ENCODE results near the gene ANO3. TPM values are rescaled to one million over a fixed set of nuclear protein-coding genes. Genes with fewer than 3 reads are reported as not detected.
A peak's percentile ranks its signal among the peaks of the same experiment; 100 is the strongest.

Gene ANO3
- polyA plus RNA-seq, 3 donors: 2.6 to 4.7 (median 3.8) TPM

GRCh38 chr11:26700574-26701235 lies 368.8 kb downstream of the ANO3 start:
- no peak for DNase-seq (ENCODE audit: low read depth in 3 of 3, low spot score in 2 of 3)

DNA sequence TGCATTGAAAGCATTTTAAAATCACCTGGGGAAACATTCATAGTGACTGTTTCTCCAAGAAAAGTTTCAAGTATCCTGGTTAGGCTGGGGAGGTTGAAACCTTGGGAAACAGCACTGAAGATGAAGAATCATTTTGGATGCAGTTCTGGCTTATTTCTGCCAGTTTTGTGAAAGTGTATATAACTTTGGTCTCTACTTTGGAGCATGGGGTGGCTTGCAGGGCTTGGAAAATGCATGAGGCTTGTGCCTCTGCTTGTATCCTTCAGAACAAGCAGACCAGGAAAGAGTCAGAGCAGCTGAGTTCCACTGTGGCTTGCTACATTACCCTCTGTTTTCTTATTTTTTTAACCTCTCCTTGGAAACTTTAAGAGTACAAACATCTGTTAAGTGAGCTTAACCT lies 370.5 kb downstream of the ANO3 start:
- DNase-seq (ENCODE audit: low read depth in 3 of 3, low spot score in 2 of 3): peak in 1 of 3 donors; percentile 12

DNA sequence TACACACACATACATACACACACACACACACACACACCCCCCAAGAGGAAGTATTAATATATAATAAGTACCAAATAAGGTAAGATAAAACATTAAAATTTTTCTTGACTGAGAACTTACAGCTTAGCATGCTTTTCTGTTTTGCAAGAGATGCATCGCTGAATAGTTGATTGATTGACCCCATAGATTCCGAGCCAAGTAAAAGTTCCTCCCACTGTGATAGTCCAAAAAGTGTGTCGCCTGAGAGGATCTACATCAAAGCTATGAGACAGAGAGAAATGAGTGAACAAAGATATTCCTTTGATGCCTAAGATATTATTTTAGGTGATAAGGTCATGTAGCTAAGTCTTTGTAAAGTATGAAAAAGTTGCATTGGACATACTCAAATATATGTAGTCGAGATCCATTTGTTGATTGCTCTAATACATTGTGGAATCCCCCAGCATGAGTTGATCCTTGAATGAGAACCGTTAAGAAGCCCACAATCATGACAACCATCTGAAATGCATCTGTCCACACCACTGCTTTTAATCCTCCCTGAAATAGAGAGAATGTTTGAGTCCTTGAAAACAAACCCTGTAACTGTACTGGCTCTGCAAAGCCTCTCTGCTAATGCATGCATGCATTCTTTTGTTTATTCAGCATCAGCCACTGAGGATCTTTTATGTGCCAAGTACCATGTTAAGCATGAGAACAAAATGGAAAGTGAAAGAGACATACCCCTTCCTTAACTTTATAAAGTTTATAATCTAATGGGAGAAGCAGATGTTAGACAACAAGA lies 371.7 kb downstream of the ANO3 start:
- DNase-seq (ENCODE audit: low read depth in 3 of 3, low spot score in 2 of 3): no peak

- no peak for DNase-seq (ENCODE audit: low read depth in 3 of 3, low spot score in 2 of 3)
Measured at GRCh38 chr11:26704249-26704648, 372.3 kb downstream of the ANO3 start.

DNA sequence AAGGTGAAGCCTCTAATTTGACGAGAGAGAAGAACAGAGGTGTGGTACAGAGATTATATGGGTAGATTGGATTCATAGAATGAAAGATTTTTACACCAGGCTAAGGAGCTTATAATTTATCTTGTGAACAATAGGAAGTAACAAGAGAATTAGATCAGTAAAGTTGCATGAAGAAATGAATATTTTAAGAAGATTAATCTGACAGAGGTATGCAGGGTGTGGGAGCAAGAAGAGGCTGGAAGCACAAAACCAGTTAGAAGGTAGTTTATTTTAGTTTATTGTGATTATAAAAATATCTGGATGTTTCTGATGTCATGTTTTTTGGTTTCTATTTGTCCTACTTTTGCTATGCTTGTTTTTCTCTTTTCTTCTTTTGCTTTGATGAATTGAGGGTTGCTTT lies 374.3 kb downstream of the ANO3 start:
- DNase-seq (ENCODE audit: low read depth in 3 of 3, low spot score in 2 of 3): no peak

DNA sequence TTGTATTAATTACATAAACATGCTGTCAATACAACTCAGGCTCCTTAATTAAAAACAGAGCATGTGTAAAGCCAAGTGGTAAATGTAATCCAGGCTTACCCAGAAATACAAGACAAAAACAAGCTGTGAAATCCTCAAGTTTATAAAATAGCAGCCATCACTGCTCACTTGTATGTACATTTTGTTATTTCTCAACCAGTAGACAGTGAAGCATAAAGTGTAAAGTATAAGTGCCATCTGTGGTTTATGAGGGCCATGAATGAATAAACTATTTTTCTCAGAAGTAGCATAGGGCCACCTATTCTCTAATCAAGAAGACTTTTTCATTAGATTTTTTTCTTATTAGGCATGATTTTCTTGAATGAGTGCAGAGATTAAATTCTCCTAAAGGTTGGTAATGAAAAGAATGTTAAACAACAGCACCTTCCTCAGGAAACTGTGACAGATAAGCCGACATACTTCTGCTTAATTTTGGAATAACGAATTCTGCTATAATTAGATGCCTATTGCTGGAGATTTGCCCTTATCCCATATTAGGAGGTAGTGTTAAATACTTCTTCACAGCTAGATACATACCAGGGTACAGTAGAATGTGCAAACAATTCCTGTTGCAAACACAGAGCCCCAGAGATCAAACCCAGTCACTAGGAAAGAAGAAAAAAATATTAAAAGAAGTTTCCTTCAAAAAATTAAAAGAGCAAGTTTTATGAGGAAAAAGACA lies 377.0 kb downstream of the ANO3 start:
- no peak for DNase-seq (ENCODE audit: low read depth in 3 of 3, low spot score in 2 of 3)

- no peak for DNase-seq (ENCODE audit: low read depth in 3 of 3, low spot score in 2 of 3)
Measured at GRCh38 chr11:26710489-26710888, 378.6 kb downstream of the ANO3 start.

DNA sequence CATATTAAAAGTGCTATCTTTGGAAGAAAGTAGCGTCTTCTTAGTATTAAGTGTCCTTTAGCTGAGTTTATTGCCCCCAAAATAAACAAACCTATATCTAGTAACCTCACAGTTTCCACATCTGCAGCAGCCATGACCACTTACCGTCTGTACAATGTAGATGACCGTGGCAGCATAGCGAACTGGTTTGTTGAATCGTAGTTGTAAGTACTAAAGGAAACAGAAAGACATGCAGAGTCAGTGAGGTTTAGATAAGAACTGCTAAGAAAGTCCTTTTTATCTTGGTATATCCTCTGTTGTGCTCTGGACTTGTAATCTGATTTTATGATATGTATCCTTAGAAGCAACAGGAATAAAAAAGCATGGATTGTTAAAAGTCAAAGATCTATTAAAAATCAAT lies 380.6 kb downstream of the ANO3 start:
- DNase-seq (ENCODE audit: low read depth in 3 of 3, low spot score in 2 of 3): no peak

Other genes with a start within 250 kb of the ANO3 start
- 1 to 10 TPM; 2.3 to 4.4 (median 3.7) TPM for gene MUC15, start 240.1 kb downstream of the ANO3 start, polyA plus RNA-seq (ENCODE audit: insufficient read length in 3 of 3)